Activated naive CD8-positive, alpha-beta T cell treated with anti-CD3 and anti-CD28 coated beads for 36 hours (primary cell): ENCODE results near the gene STAC. TPM values are rescaled to one million over a fixed set of nuclear protein-coding genes. Genes with fewer than 3 reads are reported as not detected.

Experiments used
- DNase-seq: peaks from one replicate; pipeline ENCODE4 v3.0.0; 2021
- H3K27ac Mint-ChIP-seq: one replicate; pipeline ENCODE4 v1.8.0; 2022; ENCODE audit warnings: mild to moderate bottlenecking, moderate library complexity, mixed read lengths
- H3K27me3 Mint-ChIP-seq: one replicate; pipeline ENCODE4 v1.8.0; 2022; ENCODE audit warnings: mild to moderate bottlenecking, mixed read lengths
- H3K36me3 Mint-ChIP-seq: one replicate; pipeline ENCODE4 v1.8.0; 2021; ENCODE audit warnings: mild to moderate bottlenecking, mixed read lengths
- H3K4me1 Mint-ChIP-seq: one replicate; pipeline ENCODE4 v1.8.0; 2021; ENCODE audit warnings: mixed read lengths
- H3K4me3 Mint-ChIP-seq: one replicate; pipeline ENCODE4 v1.8.0; 2022; ENCODE audit warnings: mild to moderate bottlenecking, moderate library complexity, mixed read lengths
- H3K9me3 Mint-ChIP-seq: one replicate; pipeline ENCODE4 v1.8.0; 2022; ENCODE audit warnings: mixed read lengths
- total RNA-seq, 2 experiments: library from RNA; stranded (reverse); gene quantifications; one replicate each; pipeline ENCODE4 v1.2.3, GENCODE V29; 2021

STAC gene
- total RNA-seq, 2 experiments from 2014 or later = not detected

DNA sequence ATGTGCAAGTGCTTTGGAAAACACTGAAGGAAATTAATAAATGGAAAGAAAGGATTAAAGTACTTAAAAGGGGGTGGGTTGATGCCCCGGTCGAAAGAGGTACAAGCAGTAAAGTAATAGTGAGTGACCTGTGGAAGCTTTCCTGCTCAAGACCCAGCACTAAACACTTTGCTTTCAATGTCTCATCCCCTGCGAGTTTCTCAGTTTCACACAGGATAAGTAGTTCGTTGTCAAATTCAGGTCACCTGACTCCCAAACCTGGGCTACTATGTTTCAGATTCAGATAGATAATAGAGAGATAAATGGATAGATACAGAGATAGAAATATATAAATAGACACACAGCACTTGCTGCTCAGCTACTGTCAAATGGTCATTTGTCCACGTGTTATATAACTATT, 19.6 kb downstream of the STAC start:
- H3K36me3 Mint-ChIP-seq = no peaks in the 10 kb centered on the region

DNA sequence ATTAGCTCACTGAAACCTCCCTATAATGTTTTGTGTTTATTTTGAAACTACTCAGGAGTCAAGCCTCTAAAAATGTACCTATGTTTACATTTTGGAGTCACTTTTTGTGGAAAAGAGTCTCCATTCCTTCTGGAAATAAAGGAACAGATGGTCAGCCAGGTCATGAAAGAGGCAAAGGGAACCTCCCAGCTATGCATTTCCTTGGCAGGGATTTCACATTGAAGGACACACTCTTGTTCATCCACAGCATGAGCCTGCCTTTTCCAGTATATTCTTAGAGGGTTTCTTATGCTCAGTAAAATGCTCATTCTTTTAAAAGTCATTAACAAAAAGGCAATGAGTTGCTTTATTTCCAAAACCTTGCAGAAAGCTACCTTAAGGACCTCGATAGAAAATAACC, 20.8 kb downstream of the STAC start:
- H3K4me3 Mint-ChIP-seq = no peak overlapping the region
- no peaks in the 10 kb centered on the region for H3K4me1 Mint-ChIP-seq
- no peak overlapping the region for H3K27ac Mint-ChIP-seq
- DNase-seq = no peak
- peaks cover 2% of the 10 kb centered on the region for H3K9me3 Mint-ChIP-seq
- no peaks in the 10 kb centered on the region for H3K36me3 Mint-ChIP-seq
- H3K27me3 Mint-ChIP-seq = peaks cover 11% of the 10 kb centered on the region

More for the DNA sequence above, 19.6 kb downstream of the STAC start:
- Mint-ChIP-seq H3K27me3 (peaks cover 11% of the 10 kb centered on the region), H3K4me1 (no peaks in the 10 kb centered on the region), H3K4me3 (no peak overlapping the region), H3K27ac (no peak overlapping the region), H3K9me3 (peaks cover 2% of the 10 kb centered on the region)
- DNase-seq = no peak

- H3K36me3 Mint-ChIP-seq = no peaks in the 10 kb centered on the region
- no peak overlapping the region for H3K27ac Mint-ChIP-seq
- H3K4me3 Mint-ChIP-seq = no peak overlapping the region
- no peak for DNase-seq
- H3K4me1 Mint-ChIP-seq = no peaks in the 10 kb centered on the region
- H3K9me3 Mint-ChIP-seq = no peaks in the 10 kb centered on the region
- H3K27me3 Mint-ChIP-seq = no peaks in the 10 kb centered on the region
Observed at GRCh38 chr3:36403661-36404060, 23.4 kb downstream of the STAC start.

GRCh38 chr3:36405190-36405589, 24.9 kb downstream of the STAC start:
- H3K36me3 Mint-ChIP-seq = no peaks in the 10 kb centered on the region
- H3K9me3 Mint-ChIP-seq = no peaks in the 10 kb centered on the region
- DNase-seq = no peak
- no peaks in the 10 kb centered on the region for H3K27me3 Mint-ChIP-seq
- H3K4me1 Mint-ChIP-seq = no peaks in the 10 kb centered on the region
- no peak overlapping the region for H3K27ac Mint-ChIP-seq
- H3K4me3 Mint-ChIP-seq = no peak overlapping the region

- no peaks in the 10 kb centered on the region for H3K9me3 Mint-ChIP-seq
- H3K27ac Mint-ChIP-seq = no peak overlapping the region
- no peaks in the 10 kb centered on the region for H3K4me1 Mint-ChIP-seq
- H3K36me3 Mint-ChIP-seq = no peaks in the 10 kb centered on the region
- no peaks in the 10 kb centered on the region for H3K27me3 Mint-ChIP-seq
- no peak for DNase-seq
- no peak overlapping the region for H3K4me3 Mint-ChIP-seq
Observed at GRCh38 chr3:36408146-36408545, 27.8 kb downstream of the STAC start.

DNA sequence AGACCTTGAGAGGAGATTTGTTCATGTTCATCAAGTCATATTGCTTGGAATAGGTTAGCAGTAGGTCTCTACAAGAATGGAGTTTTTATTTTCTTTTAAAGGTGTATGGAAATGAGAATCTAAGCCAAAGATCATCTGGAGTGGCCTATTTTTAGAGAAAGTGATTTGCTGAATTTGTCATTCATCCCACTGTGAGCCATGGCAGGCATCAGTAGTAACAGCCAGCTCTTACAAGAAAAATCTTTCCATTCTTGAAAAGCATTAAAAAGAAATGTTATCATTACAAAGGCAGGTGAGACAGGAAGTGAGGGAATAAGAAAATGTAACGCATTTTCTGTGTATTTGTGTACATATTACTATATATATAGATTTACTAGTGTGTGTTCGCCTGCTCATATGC, 29.6 kb downstream of the STAC start:
- Mint-ChIP-seq H3K27ac (no peak overlapping the region), H3K9me3 (peaks cover 3% of the 10 kb centered on the region), H3K4me1 (no peaks in the 10 kb centered on the region), H3K27me3 (no peaks in the 10 kb centered on the region), H3K36me3 (no peaks in the 10 kb centered on the region), H3K4me3 (no peak overlapping the region)
- DNase-seq = no peak

DNA sequence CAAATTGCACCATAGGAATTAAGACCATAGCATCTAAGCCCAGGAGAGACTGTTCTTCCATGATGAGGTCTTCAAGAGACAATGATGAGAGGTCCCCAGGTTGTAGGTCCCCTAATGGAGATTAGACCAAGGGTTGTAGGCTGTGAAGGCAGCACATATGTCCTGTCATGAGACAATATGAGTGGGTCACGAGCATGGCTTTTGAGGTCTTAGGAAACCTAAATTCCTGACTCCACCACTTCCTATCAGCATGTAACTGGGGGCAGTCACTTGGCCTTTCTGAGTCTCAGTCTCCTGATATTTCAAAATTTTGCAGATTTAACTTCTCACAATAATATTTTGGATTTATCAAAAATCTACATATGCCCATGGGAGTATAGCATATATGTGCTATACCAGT, 31.3 kb downstream of the STAC start:
- H3K4me3 Mint-ChIP-seq = no peak overlapping the region
- H3K27ac Mint-ChIP-seq = no peak overlapping the region
- peaks cover 5% of the 10 kb centered on the region for H3K9me3 Mint-ChIP-seq
- no peaks in the 10 kb centered on the region for H3K27me3 Mint-ChIP-seq
- no peaks in the 10 kb centered on the region for H3K36me3 Mint-ChIP-seq
- DNase-seq = no peak
- no peaks in the 10 kb centered on the region for H3K4me1 Mint-ChIP-seq

DNA sequence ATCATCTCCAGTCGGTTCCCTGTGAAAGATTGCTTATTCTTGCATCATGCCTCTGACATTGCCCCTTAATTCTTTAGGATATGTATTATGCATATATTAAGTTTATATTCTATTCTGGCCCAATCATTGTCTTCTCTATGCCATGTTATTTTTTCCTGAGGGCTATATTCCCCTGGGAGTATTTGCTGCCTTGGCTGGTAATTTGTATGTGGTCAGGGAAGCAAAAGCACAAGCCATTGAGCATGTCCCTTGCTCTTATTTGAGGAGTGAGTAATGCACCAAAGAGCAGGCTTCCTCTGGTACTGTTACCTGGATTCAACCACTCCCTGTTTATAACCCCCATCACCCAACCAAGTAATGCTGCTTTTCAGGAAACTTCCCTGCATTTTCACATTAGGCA, 36.3 kb downstream of the STAC start:
- Mint-ChIP-seq H3K4me1 (no peaks in the 10 kb centered on the region), H3K36me3 (no peaks in the 10 kb centered on the region)

DNA sequence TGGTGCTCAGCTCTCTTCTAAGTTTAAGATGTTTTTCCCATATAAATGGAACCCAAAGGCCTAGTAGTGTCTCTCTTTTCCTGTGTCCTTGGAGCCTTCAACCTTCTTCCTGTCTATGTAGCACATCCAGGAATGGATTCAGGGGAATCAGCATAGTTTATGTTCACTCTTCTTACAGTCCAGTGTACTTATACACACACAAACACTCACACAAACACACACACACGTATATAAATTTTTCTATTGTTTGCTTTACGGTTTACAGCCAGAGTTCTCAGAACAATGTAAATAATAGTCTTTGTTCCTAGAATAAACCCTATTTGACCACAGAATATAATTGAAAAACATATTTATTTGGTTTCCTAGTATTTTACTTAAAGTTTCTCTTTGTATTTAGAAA, 36.9 kb downstream of the STAC start:
- H3K4me3 Mint-ChIP-seq = no peak overlapping the region
- no peaks in the 10 kb centered on the region for H3K36me3 Mint-ChIP-seq
- DNase-seq = no peak
- H3K27me3 Mint-ChIP-seq = no peaks in the 10 kb centered on the region
- H3K27ac Mint-ChIP-seq = no peak overlapping the region
- no peaks in the 10 kb centered on the region for H3K4me1 Mint-ChIP-seq
- peaks cover 7% of the 10 kb centered on the region for H3K9me3 Mint-ChIP-seq

More for the DNA sequence above, 36.3 kb downstream of the STAC start:
- Mint-ChIP-seq H3K27ac (no peak overlapping the region), H3K27me3 (no peaks in the 10 kb centered on the region), H3K4me3 (no peak overlapping the region), H3K9me3 (peaks cover 7% of the 10 kb centered on the region)
- no peak for DNase-seq

DNA sequence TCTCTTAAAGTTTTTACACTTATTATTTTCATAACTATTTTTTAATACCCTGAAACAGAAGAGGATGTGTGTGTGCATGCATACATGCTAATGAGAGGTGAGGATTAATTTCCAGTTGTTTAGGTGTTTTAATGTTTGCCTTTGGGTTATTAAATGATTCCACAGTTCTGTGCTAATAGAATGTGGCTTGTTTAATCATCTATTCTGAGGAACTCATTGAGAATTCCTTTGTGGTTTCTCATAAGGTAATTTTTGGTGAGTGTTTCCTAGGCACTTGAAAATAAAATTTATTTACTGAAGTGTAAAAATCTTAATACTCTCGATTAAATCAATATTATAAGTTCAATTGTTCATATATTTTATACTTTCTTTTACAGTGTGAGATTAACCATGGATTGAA, 38.0 kb downstream of the STAC start:
- no peaks in the 10 kb centered on the region for H3K36me3 Mint-ChIP-seq
- H3K27ac Mint-ChIP-seq = no peak overlapping the region
- no peaks in the 10 kb centered on the region for H3K4me1 Mint-ChIP-seq
- DNase-seq = no peak
- no peak overlapping the region for H3K4me3 Mint-ChIP-seq
- H3K27me3 Mint-ChIP-seq = no peaks in the 10 kb centered on the region
- peaks cover 7% of the 10 kb centered on the region for H3K9me3 Mint-ChIP-seq

DNA sequence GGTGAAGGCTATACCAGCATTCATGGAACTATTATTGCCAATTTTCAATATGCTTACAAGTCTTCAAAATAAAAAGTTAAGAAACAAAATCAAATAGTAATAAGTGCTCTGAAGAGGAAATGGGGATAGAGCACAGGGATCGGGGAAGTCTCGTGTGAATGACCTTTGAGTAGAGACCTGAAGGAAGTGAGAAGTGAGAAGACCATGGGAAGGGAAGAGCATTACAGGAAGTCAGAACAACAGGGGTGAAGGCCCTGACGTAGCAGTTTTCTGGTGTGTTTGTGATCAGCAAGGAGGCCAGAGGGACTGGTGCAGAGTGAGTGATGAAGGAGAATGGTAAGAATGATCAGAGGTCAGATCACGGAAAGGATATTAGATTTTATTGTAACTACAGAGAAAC, 48.1 kb downstream of the STAC start:
- no peaks in the 10 kb centered on the region for H3K9me3 Mint-ChIP-seq
- no peaks in the 10 kb centered on the region for H3K27me3 Mint-ChIP-seq
- DNase-seq = no peak
- no peaks in the 10 kb centered on the region for H3K36me3 Mint-ChIP-seq
- no peak overlapping the region for H3K4me3 Mint-ChIP-seq
- H3K27ac Mint-ChIP-seq = no peak overlapping the region
- no peaks in the 10 kb centered on the region for H3K4me1 Mint-ChIP-seq

GRCh38 chr3:36429986-36430485, 49.7 kb downstream of the STAC start:
- Mint-ChIP-seq H3K4me1 (no peaks in the 10 kb centered on the region), H3K9me3 (no peaks in the 10 kb centered on the region), H3K4me3 (no peak overlapping the region), H3K36me3 (no peaks in the 10 kb centered on the region), H3K27ac (no peak overlapping the region), H3K27me3 (no peaks in the 10 kb centered on the region)
- DNase-seq = no peak

DNA sequence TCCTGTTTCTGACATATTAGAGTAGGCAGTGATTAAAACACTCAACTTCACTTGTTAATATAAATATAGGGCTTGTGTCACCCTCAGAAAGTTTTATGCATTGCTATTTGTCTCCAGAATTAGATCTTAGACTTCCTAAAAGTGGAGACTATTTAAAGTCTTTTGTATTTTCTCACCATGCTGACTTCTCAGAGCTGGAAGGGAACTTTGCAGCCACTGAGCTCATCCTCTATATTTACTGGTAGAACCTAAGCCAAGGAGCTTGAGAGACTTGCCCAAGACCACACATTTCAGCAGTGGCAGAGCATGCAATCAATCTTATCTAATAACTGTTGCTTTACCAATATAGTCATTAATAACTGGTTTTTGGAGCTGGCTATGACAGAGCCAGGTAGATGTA, 53.2 kb downstream of the STAC start:
- Mint-ChIP-seq H3K4me1 (no peaks in the 10 kb centered on the region), H3K36me3 (no peaks in the 10 kb centered on the region), H3K9me3 (no peaks in the 10 kb centered on the region), H3K27me3 (no peaks in the 10 kb centered on the region), H3K27ac (no peak overlapping the region), H3K4me3 (no peak overlapping the region)
- no peak for DNase-seq

DNA sequence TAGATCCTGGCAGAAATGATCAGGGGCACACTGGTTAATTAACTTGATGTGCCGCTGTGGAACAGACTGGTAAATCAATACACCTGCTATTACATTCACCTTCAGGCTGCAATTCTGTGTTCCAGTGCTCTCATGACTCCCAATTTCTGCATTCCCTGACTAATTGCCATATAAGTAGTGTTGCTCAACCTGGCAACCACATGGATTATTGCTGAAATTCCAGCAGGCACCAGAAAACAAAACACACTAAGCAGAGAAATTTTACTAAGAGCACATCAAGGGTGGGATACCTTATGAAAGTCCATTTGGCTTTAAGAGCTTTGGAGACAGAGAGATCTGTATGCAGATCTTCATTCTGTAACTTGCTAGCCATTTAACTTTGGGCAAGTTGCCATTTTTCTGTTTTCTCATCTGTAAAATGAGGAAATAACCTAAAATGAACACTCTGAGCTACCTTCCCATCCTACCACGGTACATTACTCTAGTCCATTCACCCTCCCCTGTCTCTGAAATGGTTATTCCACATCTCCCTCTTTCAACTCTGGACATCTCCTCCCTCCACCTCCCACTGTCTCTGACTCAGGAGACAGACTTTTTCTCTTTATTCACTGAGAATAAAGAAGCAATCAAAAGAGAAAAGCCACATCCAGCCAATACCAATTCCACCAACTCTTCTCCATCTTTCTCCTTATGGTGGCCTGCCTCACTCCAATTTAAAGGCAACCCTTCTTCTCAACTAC, 54.6 kb downstream of the STAC start:
- DNase-seq = no peak
- no peaks in the 10 kb centered on the region for H3K4me1 Mint-ChIP-seq
- H3K36me3 Mint-ChIP-seq = no peaks in the 10 kb centered on the region
- H3K9me3 Mint-ChIP-seq = no peaks in the 10 kb centered on the region
- no peak overlapping the region for H3K4me3 Mint-ChIP-seq
- H3K27me3 Mint-ChIP-seq = no peaks in the 10 kb centered on the region
- H3K27ac Mint-ChIP-seq = no peak overlapping the region

GRCh38 chr3:36443028-36443686, 62.9 kb downstream of the STAC start:
- Mint-ChIP-seq H3K4me1 (no peaks in the 10 kb centered on the region), H3K27me3 (peaks cover 3% of the 10 kb centered on the region), H3K27ac (no peak overlapping the region), H3K9me3 (no peaks in the 10 kb centered on the region), H3K4me3 (no peak overlapping the region), H3K36me3 (no peaks in the 10 kb centered on the region)
- no peak for DNase-seq

- Mint-ChIP-seq H3K36me3 (no peaks in the 10 kb centered on the region), H3K9me3 (no peaks in the 10 kb centered on the region), H3K27me3 (peaks cover 3% of the 10 kb centered on the region), H3K4me1 (no peaks in the 10 kb centered on the region), H3K27ac (no peak overlapping the region), H3K4me3 (no peak overlapping the region)
- no peak for DNase-seq
Observed at GRCh38 chr3:36444909-36445308, 64.6 kb downstream of the STAC start.
